ENCODE measurements around the gene TRABD2B. TPM values are rescaled to one million over a fixed set of nuclear protein-coding genes. Genes with fewer than 3 reads are reported as not detected.

The TRABD2B gene
- total and polyA plus RNA-seq, 2 of the 13 experiments (the other 11 are each of a cell fraction or from before 2014, with no cell fraction given): 0.04 TPM; not detected in 1

DNA sequence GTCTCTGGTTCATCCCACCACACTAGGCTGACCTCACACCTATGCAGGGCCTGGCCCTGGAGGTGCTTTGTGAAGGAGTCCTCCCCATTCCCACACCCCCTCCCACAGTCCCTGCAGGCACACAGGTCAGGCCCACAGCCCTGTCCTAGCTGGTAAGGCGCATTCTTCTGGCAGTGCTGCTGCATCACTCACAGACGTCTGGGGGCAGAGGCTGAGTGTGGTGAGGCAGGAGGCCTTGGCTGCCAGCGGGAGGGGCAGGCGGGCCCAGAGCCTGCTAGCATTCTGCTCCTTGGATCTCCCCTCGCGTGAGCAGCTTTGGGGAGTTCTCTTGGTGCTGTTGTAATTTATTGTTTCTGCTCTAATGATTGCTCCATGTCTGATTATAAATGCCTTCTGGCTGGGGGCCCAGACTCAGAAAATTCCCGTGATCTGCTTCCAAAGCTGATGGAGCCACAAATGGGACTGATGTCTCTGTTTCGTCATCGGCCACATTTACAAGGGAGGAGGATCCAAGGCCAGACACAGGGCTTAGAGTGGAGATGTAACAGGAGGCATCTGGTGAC is 62.9 kb downstream of the TRABD2B start:
- in situ Hi-C loops (cut with HindIII; ENCODE audit: extremely low pct_ligation_motif_present, low pct_unique_long_range_greater_than_20kb) (loop anchor here (5.0 kb wide), 2 partner anchors 152 to 197 kb away; no protein-coding TSS in a partner anchor), intact Hi-C loops (cut with micrococcal nuclease; ENCODE audit: unreplicated experiment) (loop anchor here (5.0 kb wide), 1 partner anchor 67 kb away; no protein-coding TSS in a partner anchor)
- POLR2A ChIA-PET: interaction anchor here (1.4 kb wide), 1 partner anchor 15 kb away, joined by 4 read pairs; no protein-coding TSS in a partner anchor
- no peak for DNase-seq (ENCODE audit: low spot score)
- Histone ChIP-seq H3K9me3 (ENCODE audit: low read length) (no peaks in the 10 kb centered on the region), H2AFZ (ENCODE audit: low read length) (no peak overlapping the region), H3K79me2 (ENCODE audit: insufficient read depth, low read length) (no peaks in the 10 kb centered on the region), H3K9ac (ENCODE audit: insufficient read depth, low read depth, low read length) (no peak overlapping the region), H3K4me2 (ENCODE audit: low read depth, low read length) (no peak overlapping the region), H3K27me3 (ENCODE audit: control insufficient read depth in 1 of 2, insufficient read depth in 2 of 2, low read length in 2 of 2) (peaks cover 0 to 12% of the 10 kb centered on the region in 2 experiments; a peak in 2 of 5 replicates), H3K4me3 (replicated peaks in 1 of 3; ENCODE audit: insufficient read depth in 1 of 3, low read depth in 2 of 3, low read length in 3 of 3) (no peak overlapping the region), H4K20me1 (ENCODE audit: insufficient read depth, low read length) (no peaks in the 10 kb centered on the region), H3K4me1 (ENCODE audit: insufficient read depth, low read length) (peaks cover 45% of the 10 kb centered on the region), H3K36me3 (replicated peaks in 1 of 2; ENCODE audit: control insufficient read depth in 1 of 2, insufficient read depth in 2 of 2, low read length in 2 of 2) (no peaks in the 10 kb centered on the region), H3K27ac (ENCODE audit: extremely low read length, insufficient read depth, low read length) (no peak overlapping the region)
- WGBS (ENCODE audit: low lambda C conversion rate): 4% methylated on average over 5 of the region's 9 CpGs
- TF ChIP-seq ZNF263 (CRISPR knock-in tag; IDR thresholded peaks at IDR 0.05) (0 out of 2 replicates have a peak, but pooled peaks have one; percentile 45), ZNF768 (CRISPR knock-in tag; IDR thresholded peaks at IDR 0.05) (peak; percentile 52; the same call in 1 of the 2 replicates), ZNF687 (CRISPR knock-in tag; IDR thresholded peaks at IDR 0.05) (peak; percentile 28; the same call in 1 of the 2 replicates)
- TF ChIP-seq, protein P1, sequence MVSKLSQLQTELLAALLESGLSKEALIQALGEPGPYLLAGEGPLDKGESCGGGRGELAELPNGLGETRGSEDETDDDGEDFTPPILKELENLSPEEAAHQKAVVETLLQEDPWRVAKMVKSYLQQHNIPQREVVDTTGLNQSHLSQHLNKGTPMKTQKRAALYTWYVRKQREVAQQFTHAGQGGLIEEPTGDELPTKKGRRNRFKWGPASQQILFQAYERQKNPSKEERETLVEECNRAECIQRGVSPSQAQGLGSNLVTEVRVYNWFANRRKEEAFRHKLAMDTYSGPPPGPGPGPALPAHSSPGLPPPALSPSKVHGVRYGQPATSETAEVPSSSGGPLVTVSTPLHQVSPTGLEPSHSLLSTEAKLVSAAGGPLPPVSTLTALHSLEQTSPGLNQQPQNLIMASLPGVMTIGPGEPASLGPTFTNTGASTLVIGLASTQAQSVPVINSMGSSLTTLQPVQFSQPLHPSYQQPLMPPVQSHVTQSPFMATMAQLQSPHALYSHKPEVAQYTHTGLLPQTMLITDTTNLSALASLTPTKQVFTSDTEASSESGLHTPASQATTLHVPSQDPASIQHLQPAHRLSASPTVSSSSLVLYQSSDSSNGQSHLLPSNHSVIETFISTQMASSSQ (IDR thresholded peaks at IDR 0.05; ENCODE audit: low read depth): no peak
- TF ChIP-seq, protein P1 (CRISPR knock-in tag; IDR thresholded peaks at IDR 0.05; ENCODE audit: borderline replicate concordance): no peak
- ATAC-seq: peak; percentile 38
- no TSS peak for BruUV-seq (replicated peaks)
- FAIRE-seq: no peak
- CTCF ChIA-PET (ENCODE audit: low intra/inter-chr PET ratio, low total read pairs): no interaction called here
